HepG2 (cell line): ENCODE measurements around the gene METRN. TPM values are rescaled to one million over a fixed set of nuclear protein-coding genes. Genes with fewer than 3 reads are reported as not detected.
A peak's percentile ranks its signal among the peaks of the same experiment; 100 is the strongest.

ENCODE experiments used
- ATAC-seq: fragments of 200-7000 bp; cut with Tn5 transposase; 3 replicates; pipeline ENCODE4 v1.9.1; 2020; ENCODE audit warnings: mild to moderate bottlenecking, moderate library complexity
- BruUV-seq: library from RNA; stranded (reverse); fragments of 400-500 nt; replicated peaks from 2 replicates; lab custom pipeline; 2021; lab: Mats Ljungman, UMichigan
- CTCF ChIA-PET: fragments of 300-600 bp; formaldehyde crosslinking; extraction: SDS; loops from one replicate; lab custom pipeline; 2021; ENCODE audit warnings: low total read pairs, inconsistent platforms, low intra/inter-chr PET ratio; lab: Yijun Ruan, JAX
- POLR2A ChIA-PET: fragments of 350-600 bp; sonication (Branson Sonifier 250); formaldehyde crosslinking; loops from one replicate; lab custom pipeline; 2020; ENCODE audit warnings: antibody characterized with exemption, inconsistent platforms; lab: Yijun Ruan, JAX
- DNase-seq: peaks from one replicate; pipeline ENCODE4 v3.0.0-alpha.2; 2015; ENCODE audit warnings: low spot score
- FAIRE-seq: peaks from 3 replicates; lab custom pipeline; 2011; peaks lifted over from hg19 to GRCh38; lab: Jason Lieb, UNC
- H2AFZ ChIP-seq: one replicate; pipeline ENCODE4 v1.6.1; 2011; ENCODE audit warnings: low read length, inconsistent platforms
- H3K27ac ChIP-seq: fragments of 300-600 bp; 3 replicates; pipeline ENCODE4 v1.8.0; 2011; ENCODE audit warnings: mixed run types, mild to moderate bottlenecking, mixed read lengths, low read length, inconsistent platforms; ENCODE audit not compliant: insufficient read depth; ENCODE audit errors: extremely low read length
- H3K27me3 ChIP-seq, 2 experiments: fragments of 200-600 bp in 1 of 2; 2 replicates in 1 of 2; 3 replicates in 1 of 2; pipeline versions ENCODE4 v1.6.0 to v1.8.0; 2011; ENCODE audit warnings: low read length in 2 of 2, mild to moderate bottlenecking in 2 of 2, moderate library complexity in 2 of 2, inconsistent platforms in 1 of 2; ENCODE audit not compliant: insufficient read depth in 2 of 2, control insufficient read depth in 1 of 2
- H3K36me3 ChIP-seq, 2 experiments: fragments of 200-600 bp in 1 of 2; replicated peaks in 1 of 2; 2 replicates in 1 of 2; 3 replicates in 1 of 2; pipeline versions ENCODE4 v1.5.1 to v1.8.0; 2011; ENCODE audit warnings: low read length in 2 of 2, inconsistent platforms in 1 of 2; ENCODE audit not compliant: insufficient read depth in 2 of 2, control insufficient read depth in 1 of 2
- H3K4me1 ChIP-seq: 2 replicates; pipeline ENCODE4 v1.5.1; 2012; ENCODE audit warnings: low read length, inconsistent platforms; ENCODE audit not compliant: insufficient read depth
- H3K4me2 ChIP-seq: 2 replicates; pipeline ENCODE4 v1.6.0; 2011; ENCODE audit warnings: low read depth, low read length, inconsistent platforms
- H3K4me3 ChIP-seq, 3 experiments: fragments of 200-600 bp in 1 of 3; sonication (generic), shearing (Covaris generic) in 1 of 3; replicated peaks in 1 of 3; 2 replicates each; pipeline ENCODE4 v1.5.1; 2011 to 2016; ENCODE audit warnings: low read length in 3 of 3, inconsistent platforms in 2 of 3, low read depth in 2 of 3, mild to moderate bottlenecking in 2 of 3, control low read depth in 1 of 3, mixed read lengths in 1 of 3; ENCODE audit not compliant: insufficient read depth in 1 of 3
- H3K79me2 ChIP-seq: one replicate; pipeline ENCODE4 v1.6.1; 2011; ENCODE audit warnings: low read length, inconsistent platforms; ENCODE audit not compliant: insufficient read depth
- H3K9ac ChIP-seq: 2 replicates; pipeline ENCODE4 v1.6.0; 2011; ENCODE audit warnings: mild to moderate bottlenecking, low read depth, low read length, inconsistent platforms; ENCODE audit not compliant: insufficient read depth
- H3K9me3 ChIP-seq: 2 replicates; pipeline ENCODE4 v1.5.1; 2012; ENCODE audit warnings: mild to moderate bottlenecking, low read length
- H4K20me1 ChIP-seq: 2 replicates; pipeline ENCODE4 v1.6.0; 2011; ENCODE audit warnings: inconsistent platforms, mild to moderate bottlenecking, low read length, moderate library complexity; ENCODE audit not compliant: insufficient read depth
- BORCS8-MEF2B ChIP-seq: sonication (generic); formaldehyde crosslinking; IDR thresholded peaks from 2 replicates; pipeline ENCODE4 v1.8.0; 2022; ENCODE audit warnings: mild to moderate bottlenecking, missing genetic modification reagents
- CSRNP1 ChIP-seq: sonication (generic); formaldehyde crosslinking; IDR thresholded peaks from 2 replicates; pipeline ENCODE4 v1.8.1; 2023; ENCODE audit warnings: mild to moderate bottlenecking, missing genetic modification reagents
- ERF ChIP-seq: IDR thresholded peaks from 2 replicates; pipeline ENCODE4 v1.6.1; 2018; ENCODE audit warnings: missing biosample characterization, missing genetic modification reagents
- ESRRA ChIP-seq: sonication (generic); formaldehyde crosslinking; IDR thresholded peaks from 2 replicates; pipeline ENCODE4 v1.5.1; 2020; ENCODE audit warnings: mild to moderate bottlenecking, low read depth, missing genetic modification reagents
- MAFG ChIP-seq: sonication (generic); formaldehyde crosslinking; IDR thresholded peaks from 2 replicates; pipeline ENCODE4 v1.5.1; 2020; ENCODE audit warnings: mild to moderate bottlenecking, missing genetic modification reagents
- MED13 ChIP-seq: sonication (generic); formaldehyde crosslinking; IDR thresholded peaks from 2 replicates; pipeline ENCODE4 v1.5.0; 2020; ENCODE audit warnings: missing genetic modification reagents
- MED8 ChIP-seq: sonication (generic); formaldehyde crosslinking; IDR thresholded peaks from 2 replicates; pipeline ENCODE4 v1.8.1; 2023; ENCODE audit warnings: mild to moderate bottlenecking, missing genetic modification reagents; ENCODE audit not compliant: insufficient replicate concordance
- MTA1 ChIP-seq: sonication (generic); formaldehyde crosslinking; IDR thresholded peaks from 2 replicates; pipeline ENCODE4 v1.4.0; 2020; ENCODE audit warnings: missing genetic modification reagents, mild to moderate bottlenecking, borderline replicate concordance
- POLR2G ChIP-seq: fragments of 200-400 bp; formaldehyde crosslinking; IDR thresholded peaks from 2 replicates; pipeline ENCODE4 v1.6.1; 2018; ENCODE audit warnings: mild to moderate bottlenecking, low read depth, low read length, moderate library complexity
- TGIF2 ChIP-seq: IDR thresholded peaks from 2 replicates; pipeline ENCODE4 v1.6.1; 2016; ENCODE audit warnings: control low read depth, missing compliant biosample characterization
- WIZ ChIP-seq: sonication (generic); formaldehyde crosslinking; IDR thresholded peaks from 2 replicates; pipeline ENCODE4 v1.5.1; 2020; ENCODE audit warnings: mild to moderate bottlenecking, missing genetic modification reagents
- ZNF12 ChIP-seq: sonication (generic); formaldehyde crosslinking; IDR thresholded peaks from 2 replicates; pipeline ENCODE4 v1.5.0; 2020; ENCODE audit warnings: missing genetic modification reagents
- ZNF232 ChIP-seq: sonication (generic); formaldehyde crosslinking; IDR thresholded peaks from 2 replicates; pipeline ENCODE4 v1.4.0; 2020; ENCODE audit warnings: missing genetic modification reagents, borderline replicate concordance
- ZNF446 ChIP-seq: sonication (generic); formaldehyde crosslinking; IDR thresholded peaks from 2 replicates; pipeline ENCODE4 v1.5.0; 2020; ENCODE audit warnings: mild to moderate bottlenecking, missing genetic modification reagents
- ZNF710 ChIP-seq: sonication (generic); formaldehyde crosslinking; IDR thresholded peaks from 2 replicates; pipeline ENCODE4 v1.5.0; 2020; ENCODE audit warnings: mild to moderate bottlenecking, missing genetic modification reagents, borderline replicate concordance
- ZSCAN21 ChIP-seq: sonication (generic); formaldehyde crosslinking; IDR thresholded peaks from 2 replicates; pipeline ENCODE4 v1.8.0; 2022; ENCODE audit warnings: mild to moderate bottlenecking, missing genetic modification reagents, moderate library complexity, borderline replicate concordance
- WGBS: methylation state at CpG from one replicate; pipeline ENCODE4 v1.1.6; 2017; ENCODE audit warnings: low lambda C conversion rate; 5-methylcytosine and 5-hydroxymethylcytosine counted together
- in situ Hi-C: cut with HindIII; loops from 2 replicates; pipeline ENCODE4 v1.10.0; 2017; ENCODE audit warnings: low pct_unique_long_range_greater_than_20kb; ENCODE audit not compliant: extremely low pct_ligation_motif_present
- intact Hi-C: fragments of 100-400 bp; cut with micrococcal nuclease; formaldehyde crosslinking; loops from one replicate; pipeline ENCODE4 v1.10.0; 2022; ENCODE audit not compliant: unreplicated experiment
- polyA plus RNA-seq, 8 experiments: library from polyadenylated mRNA; depleted of rRNA in 3 of 8; stranded (reverse) in 7 of 8; unstranded in 1 of 8; fragments of >200 nt; fragmentation: Illumina TruSeq in 4 of 8; extraction: Trizol in 4 of 8; gene quantifications; 2 replicates each; pipeline versions ENCODE4 v1.2.1 to v1.2.3, GENCODE V29; 2011 to 2016; ENCODE audit warnings: low read depth in 4 of 8, missing spikeins in 1 of 8, mixed read lengths in 1 of 8; ENCODE audit not compliant: insufficient read depth in 1 of 8
- total RNA-seq, 5 experiments: library from RNA; depleted of rRNA; stranded (reverse); fragments of >200 nt; fragmentation: Illumina TruSeq; extraction: Trizol; gene quantifications; 2 replicates each; pipeline ENCODE4 v1.2.3, GENCODE V29; 2016; ENCODE audit warnings: low read depth in 1 of 5

METRN gene
- total and polyA plus RNA-seq, 2 of the 13 experiments (the other 11 are each of a cell fraction or from before 2014, with no cell fraction given) = 25.5 to 46.1 TPM

- peak; percentile 9 for TF ChIP-seq ERF (CRISPR knock-in tag)
- 0 out of 2 replicates have a peak, but pooled peaks have one; percentile 20 for TF ChIP-seq ZNF12 (CRISPR knock-in tag)
- TF ChIP-seq ZNF232 = peak; percentile 79; the same call in 1 of the 2 replicates
Measured at GRCh38 chr16:720990-721764, 6.3 kb downstream of the METRN start, which contains the start of gene ANTKMT (continued).

GRCh38 chr16:721765-722540, 7.0 kb downstream of the METRN start:
- H3K79me2 ChIP-seq = no peaks in the 10 kb centered on the region
- ChIA-PET CTCF (no interaction called here), POLR2A (interaction anchor here (0.7 to 2.5 kb wide), 13 partner anchors 8 to 251 kb away, joined by 3 to 22 read pairs (median 7); partner anchors contain the start of genes CHTF18, CIAO3, MSLN and RPUSD1)
- intact Hi-C loops = no loop called here
- H3K36me3 ChIP-seq = no peaks in the 10 kb centered on the region
- H3K27me3 ChIP-seq = peaks cover 0 to 3% of the 10 kb centered on the region in 2 experiments; a peak in 1 of 5 replicates
- BruUV-seq = TSS peak; percentile 53
- WGBS = 96% methylated on average over 20 of the region's 51 CpGs
- H3K9ac ChIP-seq = peak overlapping the region; percentile 33
- H2AFZ ChIP-seq = no peak overlapping the region
- no peak for ATAC-seq
- H4K20me1 ChIP-seq = no peaks in the 10 kb centered on the region
- DNase-seq = no peak
- H3K9me3 ChIP-seq = no peaks in the 10 kb centered on the region
- in situ Hi-C loops = no loop called here
- H3K4me3 ChIP-seq = peak overlapping the region in 2 of 3 experiments; percentile 35 to 95; a peak in 3 of 6 replicates
- H3K4me2 ChIP-seq = peak overlapping the region; percentile 100
- peak overlapping the region; percentile 88 for H3K27ac ChIP-seq
- FAIRE-seq = no peak
- peaks cover 30% of the 10 kb centered on the region for H3K4me1 ChIP-seq
- TF ChIP-seq ZSCAN21 (CRISPR knock-in tag) (no peak), MTA1 (CRISPR knock-in tag) (peak; percentile 4; the same call in 1 of the 2 replicates), CSRNP1 (CRISPR knock-in tag) (0 out of 2 replicates have a peak, but pooled peaks have one; percentile 17), BORCS8-MEF2B (CRISPR knock-in tag) (no peak), ZNF710 (CRISPR knock-in tag) (0 out of 2 replicates have a peak, but pooled peaks have one; percentile 9), WIZ (no peak), POLR2G (no peak), MAFG (CRISPR knock-in tag) (no peak), ESRRA (CRISPR knock-in tag) (0 out of 2 replicates have a peak, but pooled peaks have one; percentile 4), TGIF2 (CRISPR knock-in tag) (no peak), MED8 (CRISPR knock-in tag) (peak; percentile 3), ZNF446 (CRISPR knock-in tag) (0 out of 2 replicates have a peak, but pooled peaks have one; percentile 5), MED13 (CRISPR knock-in tag) (no peak)
